Natural killer cell (primary cell): Measurements from ENCODE around the gene ZSCAN22. TPM values are rescaled to one million over a fixed set of nuclear protein-coding genes. Genes with fewer than 3 reads are reported as not detected.

Experiments
- ATAC-seq, 3 donors: fragments of 150-1000 bp in 2 of 3; fragments of 200-7000 bp in 1 of 3; cut with Tn5 transposase; 1 replicate in 1 of 3; 2 replicates in 2 of 3; pipeline ENCODE4 v1.10.0; 2021; ENCODE audit warnings: mild to moderate bottlenecking in 2 of 3, moderate library complexity in 2 of 3
- DNase-seq, 2 donors: peaks; one replicate each; pipeline versions ENCODE4 v3.0.0 to v3.0.0-alpha.2; 2013 to 2021; ENCODE audit warnings: mixed read lengths in 1 of 2
- H3K27ac ChIP-seq: one replicate; pipeline ENCODE4 v1.5.1; 2013; ENCODE audit warnings: mild to moderate bottlenecking, low read length
- H3K27me3 ChIP-seq: one replicate; pipeline ENCODE4 v1.6.1; 2013; ENCODE audit warnings: low read length; ENCODE audit not compliant: control insufficient read depth, insufficient read depth
- H3K36me3 ChIP-seq: one replicate; pipeline ENCODE4 v1.6.1; 2013; ENCODE audit warnings: low read length; ENCODE audit not compliant: control insufficient read depth, insufficient read depth
- H3K4me1 ChIP-seq: one replicate; pipeline ENCODE4 v1.6.1; 2013; ENCODE audit warnings: low read length; ENCODE audit not compliant: control insufficient read depth, insufficient read depth
- H3K4me3 ChIP-seq: one replicate; pipeline ENCODE4 v1.5.1; 2013; ENCODE audit warnings: low read length
- H3K9me3 ChIP-seq: one replicate; pipeline ENCODE4 v1.6.1; 2013; ENCODE audit warnings: low read length; ENCODE audit not compliant: control insufficient read depth, insufficient read depth
- H3K27ac Mint-ChIP-seq, 2 donors: one replicate each; pipeline ENCODE4 v1.8.0; 2022; ENCODE audit warnings: mild to moderate bottlenecking in 2 of 2, mixed read lengths in 2 of 2, moderate library complexity in 1 of 2
- H3K27me3 Mint-ChIP-seq, 2 donors: one replicate each; pipeline ENCODE4 v1.8.0; 2022; ENCODE audit warnings: low read depth in 2 of 2, mixed read lengths in 2 of 2
- H3K36me3 Mint-ChIP-seq: one replicate; pipeline ENCODE4 v1.8.0; 2022; ENCODE audit warnings: mixed read lengths
- H3K4me1 Mint-ChIP-seq, 2 donors: one replicate each; pipeline ENCODE4 v1.8.0; 2022; ENCODE audit warnings: mixed read lengths in 2 of 2
- H3K4me3 Mint-ChIP-seq: one replicate; pipeline ENCODE4 v1.8.0; 2022; ENCODE audit warnings: mild to moderate bottlenecking, moderate library complexity, mixed read lengths
- H3K9me3 Mint-ChIP-seq, 2 donors: one replicate each; pipeline ENCODE4 v1.8.0; 2022; ENCODE audit warnings: mixed read lengths in 2 of 2
- WGBS: methylation state at CpG from one replicate; pipeline ENCODE4 v1.1.7; 2013; ENCODE audit warnings: missing lambda C conversion rate; ENCODE audit not compliant: insufficient coverage; 5-methylcytosine and 5-hydroxymethylcytosine counted together
- intact Hi-C: fragments of 100-400 bp; cut with micrococcal nuclease; formaldehyde crosslinking; loops from one replicate; pipeline ENCODE4 v1.14.2; 2022
- total RNA-seq, 4 donors: library from RNA; stranded (reverse); fragments of 120-200 nt in 1 of 4; gene quantifications; one replicate each; pipeline versions ENCODE4 v1.2.3 to v1.2.4, GENCODE V29; 2013 to 2022
- TF ChIP-seq, protein P1 (sequence below): fragments of 200-600 bp; IDR thresholded peaks from one replicate; pipeline ENCODE4 v1.8.0; 2022; ENCODE audit warnings: antibody characterized with exemption

The ZSCAN22 gene
- total RNA-seq, 3 donors from 2014 or later (not counting 1 experiment from before 2014, with no cell fraction given): 2.9 to 4.8 (median 3.2) TPM

DNA sequence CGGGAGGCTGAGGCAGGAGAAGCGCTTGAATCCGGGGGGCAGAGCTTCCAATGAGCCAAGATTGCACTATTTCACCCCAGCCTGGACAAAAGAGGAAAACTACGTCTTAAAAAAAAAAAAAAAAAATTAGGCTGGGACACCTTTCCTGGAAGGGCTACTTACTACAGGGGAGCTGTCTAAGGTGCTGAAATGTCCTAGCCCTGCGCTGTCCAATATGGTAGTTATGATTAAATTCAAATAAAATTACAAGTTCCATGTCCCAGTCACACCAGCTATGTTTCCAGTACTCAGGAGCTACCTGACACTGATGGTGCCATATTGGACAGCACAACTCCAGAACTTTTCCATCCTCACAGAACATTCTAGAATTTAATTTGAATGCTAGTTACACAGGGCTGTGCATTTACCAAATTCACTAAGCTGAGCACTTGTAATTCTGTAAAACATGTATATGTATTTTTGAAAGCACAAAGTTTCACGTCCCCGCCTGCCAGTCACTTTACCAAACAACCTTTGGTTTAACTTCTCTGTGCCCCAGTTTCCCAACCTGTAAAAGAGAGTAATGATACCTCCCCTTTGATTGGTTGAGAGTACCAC lies 9.2 kb upstream of the ZSCAN22 start:
- Mint-ChIP-seq H3K27me3 (no peaks in the 10 kb centered on the region), H3K4me3 (no peak overlapping the region), H3K36me3 (peaks cover 8% of the 10 kb centered on the region), H3K4me1 (no peaks in the 10 kb centered on the region), H3K9me3 (no peaks in the 10 kb centered on the region), H3K27ac (no peak overlapping the region)
- TF ChIP-seq, protein P1, sequence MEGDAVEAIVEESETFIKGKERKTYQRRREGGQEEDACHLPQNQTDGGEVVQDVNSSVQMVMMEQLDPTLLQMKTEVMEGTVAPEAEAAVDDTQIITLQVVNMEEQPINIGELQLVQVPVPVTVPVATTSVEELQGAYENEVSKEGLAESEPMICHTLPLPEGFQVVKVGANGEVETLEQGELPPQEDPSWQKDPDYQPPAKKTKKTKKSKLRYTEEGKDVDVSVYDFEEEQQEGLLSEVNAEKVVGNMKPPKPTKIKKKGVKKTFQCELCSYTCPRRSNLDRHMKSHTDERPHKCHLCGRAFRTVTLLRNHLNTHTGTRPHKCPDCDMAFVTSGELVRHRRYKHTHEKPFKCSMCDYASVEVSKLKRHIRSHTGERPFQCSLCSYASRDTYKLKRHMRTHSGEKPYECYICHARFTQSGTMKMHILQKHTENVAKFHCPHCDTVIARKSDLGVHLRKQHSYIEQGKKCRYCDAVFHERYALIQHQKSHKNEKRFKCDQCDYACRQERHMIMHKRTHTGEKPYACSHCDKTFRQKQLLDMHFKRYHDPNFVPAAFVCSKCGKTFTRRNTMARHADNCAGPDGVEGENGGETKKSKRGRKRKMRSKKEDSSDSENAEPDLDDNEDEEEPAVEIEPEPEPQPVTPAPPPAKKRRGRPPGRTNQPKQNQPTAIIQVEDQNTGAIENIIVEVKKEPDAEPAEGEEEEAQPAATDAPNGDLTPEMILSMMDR: no peak
- H3K36me3 ChIP-seq: peaks cover 27% of the 10 kb centered on the region
- H3K9me3 ChIP-seq: no peaks in the 10 kb centered on the region
- no peak overlapping the region for H3K4me3 ChIP-seq
- ATAC-seq: peak in 2 of 3 donors; percentile 39 to 57
- no peak overlapping the region for H3K27ac ChIP-seq
- intact Hi-C loops: no loop called here
- no peaks in the 10 kb centered on the region for H3K27me3 ChIP-seq
- DNase-seq: peak in 1 of 2 donors; percentile 64
- 92% methylated on average over 6 of the region's 7 CpGs for WGBS
- no peaks in the 10 kb centered on the region for H3K4me1 ChIP-seq

DNA sequence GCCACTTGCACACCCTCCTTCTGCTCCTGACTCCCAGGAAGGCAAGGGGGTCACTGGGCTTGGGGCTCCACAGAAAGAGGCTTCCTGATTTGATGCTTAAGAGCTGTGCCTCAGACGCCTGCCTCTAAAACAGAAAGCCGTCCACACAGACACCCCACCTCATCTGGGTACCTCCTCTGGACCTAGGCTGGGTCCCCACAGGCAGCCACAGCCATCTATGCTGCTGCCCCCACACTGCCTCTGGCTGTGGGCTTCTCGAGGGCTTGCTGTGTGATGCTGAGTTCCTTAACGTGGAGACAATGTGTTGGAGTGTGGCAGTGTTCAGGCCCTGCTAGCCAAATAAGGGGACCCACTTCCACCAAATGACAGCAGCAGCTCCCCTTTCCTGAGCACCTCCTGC lies 8.5 kb upstream of the ZSCAN22 start:
- no peak for ATAC-seq
- no peaks in the 10 kb centered on the region for H3K27me3 ChIP-seq

GRCh38 chr19:58319241-58319640 lies 7.6 kb upstream of the ZSCAN22 start:
- ATAC-seq (no peak), DNase-seq (no peak)
- Mint-ChIP-seq H3K36me3 (peaks cover 8% of the 10 kb centered on the region), H3K4me1 (no peaks in the 10 kb centered on the region), H3K9me3 (no peaks in the 10 kb centered on the region), H3K27me3 (no peaks in the 10 kb centered on the region), H3K4me3 (no peak overlapping the region), H3K27ac (no peak overlapping the region)
- peaks cover 13% of the 10 kb centered on the region for H3K36me3 ChIP-seq
- 94% methylated on average over 10 of the region's 10 CpGs for WGBS
- TF ChIP-seq, protein P1: no peak
- intact Hi-C loops: no loop called here
- H3K9me3 ChIP-seq: no peaks in the 10 kb centered on the region
- H3K4me1 ChIP-seq: no peaks in the 10 kb centered on the region
- H3K27me3 ChIP-seq: no peaks in the 10 kb centered on the region
- H3K4me3 ChIP-seq: no peak overlapping the region
- H3K27ac ChIP-seq: no peak overlapping the region

More for the DNA sequence above, 8.5 kb upstream of the ZSCAN22 start:
- Histone ChIP-seq H3K4me1 (no peaks in the 10 kb centered on the region), H3K4me3 (no peak overlapping the region), H3K9me3 (no peaks in the 10 kb centered on the region), H3K27ac (no peak overlapping the region), H3K36me3 (peaks cover 20% of the 10 kb centered on the region)
- H3K27me3 Mint-ChIP-seq: no peaks in the 10 kb centered on the region
- no peak for DNase-seq
- intact Hi-C loops: no loop called here
- H3K4me1 Mint-ChIP-seq: no peaks in the 10 kb centered on the region
- H3K9me3 Mint-ChIP-seq: no peaks in the 10 kb centered on the region
- H3K36me3 Mint-ChIP-seq: peaks cover 8% of the 10 kb centered on the region
- 81% methylated on average over 4 of the region's 4 CpGs for WGBS
- no peak overlapping the region for H3K27ac Mint-ChIP-seq
- H3K4me3 Mint-ChIP-seq: no peak overlapping the region
- TF ChIP-seq, protein P1: no peak
